ENCODE measurements around the gene YPEL5. TPM values are rescaled to one million over a fixed set of nuclear protein-coding genes. Genes with fewer than 3 reads are reported as not detected.

The YPEL5 gene
- total RNA-seq, 2 experiments from 2014 or later, result 38.9 to 52.1 TPM

GRCh38 chr2:30134582-30134981 lies 12.2 kb upstream of the YPEL5 start:
- POLR2A ChIA-PET, result interaction anchor here (0.7 to 5.3 kb wide), 3 partner anchors 10 to 21 kb away, joined by 3 to 33 read pairs (median 6); no protein-coding TSS in a partner anchor
- Histone ChIP-seq H3K4me2 (ENCODE audit: low read length) (no peak overlapping the region), H3K4me1 (ENCODE audit: insufficient read depth, low read length, poor library complexity, severe bottlenecking) (peaks cover 21% of the 10 kb centered on the region), H3K36me3 (ENCODE audit: insufficient read depth, low read length) (no peaks in the 10 kb centered on the region), H3K4me3 (ENCODE audit: low read depth, low read length, poor library complexity, severe bottlenecking) (no peak overlapping the region), H3K27ac (ENCODE audit: low read depth, low read length, poor library complexity, severe bottlenecking) (no peak overlapping the region), H3K9me3 (ENCODE audit: low read length) (no peaks in the 10 kb centered on the region), H3K79me2 (ENCODE audit: insufficient read depth, low read depth, low read length) (no peaks in the 10 kb centered on the region), H3K9me2 (ENCODE audit: insufficient read depth, low read length) (no peaks in the 10 kb centered on the region), H2AFZ (ENCODE audit: low read length) (no peak overlapping the region), H4K20me1 (ENCODE audit: insufficient read depth, low read length) (no peaks in the 10 kb centered on the region)
- no peak for DNase-seq (ENCODE audit: low spot score)
- intact Hi-C loops (cut with micrococcal nuclease; ENCODE audit: unreplicated experiment), result no loop called here
- no TSS peak for BruUV-seq (replicated peaks)
- no peak for TF ChIP-seq CTCF (conservative IDR thresholded peaks at IDR 0.05; ENCODE audit: low read length)
- no peak for TF ChIP-seq EZH2phosphoT487 (IDR thresholded peaks at IDR 0.05; ENCODE audit: borderline replicate concordance, low read depth, low read length)
- CTCF ChIA-PET (ENCODE audit: unreplicated experiment), result no interaction called here

DNA sequence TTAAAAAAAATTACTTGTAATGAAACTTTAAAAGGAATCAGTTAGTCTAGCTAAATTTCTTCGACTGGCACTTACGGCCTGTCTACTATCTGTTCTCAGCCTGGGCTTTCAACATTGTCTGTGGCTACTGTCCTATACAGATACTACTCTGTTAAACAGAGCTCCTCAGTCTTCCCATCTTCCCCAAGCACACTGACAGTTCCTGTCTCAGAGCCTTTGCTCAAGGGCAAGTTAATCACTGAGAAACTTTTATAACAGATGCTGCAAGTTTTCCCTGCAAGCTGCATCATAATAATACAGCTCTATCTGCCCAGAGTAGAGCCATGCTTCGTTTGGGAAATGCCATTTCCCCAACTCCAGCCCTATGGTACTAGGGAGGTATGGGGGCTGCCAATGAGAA lies 11.3 kb upstream of the YPEL5 start:
- H3K9me3 ChIP-seq (ENCODE audit: low read length), result no peaks in the 10 kb centered on the region
- no peaks in the 10 kb centered on the region for H3K79me2 ChIP-seq (ENCODE audit: insufficient read depth, low read depth, low read length)
- CTCF ChIA-PET (ENCODE audit: unreplicated experiment), result interaction anchor here (0.7 kb wide), 1 partner anchor 516 kb away, joined by 3 read pairs; no protein-coding TSS in a partner anchor
- POLR2A ChIA-PET, result interaction anchor here (1.0 to 5.3 kb wide), 3 partner anchors 11 to 15 kb away, joined by 6 to 33 read pairs (median 8); partner anchors contain the start of gene YPEL5
- no peak overlapping the region for H3K4me2 ChIP-seq (ENCODE audit: low read length)
- H4K20me1 ChIP-seq (ENCODE audit: insufficient read depth, low read length), result no peaks in the 10 kb centered on the region
- H3K36me3 ChIP-seq (ENCODE audit: insufficient read depth, low read length), result no peaks in the 10 kb centered on the region
- H3K9me2 ChIP-seq (ENCODE audit: insufficient read depth, low read length), result no peaks in the 10 kb centered on the region
- H3K4me3 ChIP-seq (ENCODE audit: low read depth, low read length, poor library complexity, severe bottlenecking), result no peak overlapping the region
- H3K4me1 ChIP-seq (ENCODE audit: insufficient read depth, low read length, poor library complexity, severe bottlenecking), result peaks cover 30% of the 10 kb centered on the region
- TF ChIP-seq CTCF (conservative IDR thresholded peaks at IDR 0.05; ENCODE audit: low read length) (no peak), EZH2phosphoT487 (IDR thresholded peaks at IDR 0.05; ENCODE audit: borderline replicate concordance, low read depth, low read length) (no peak)
- H3K27ac ChIP-seq (ENCODE audit: low read depth, low read length, poor library complexity, severe bottlenecking), result no peak overlapping the region
- BruUV-seq (replicated peaks), result no TSS peak
- H2AFZ ChIP-seq (ENCODE audit: low read length), result no peak overlapping the region
- no peak for DNase-seq (ENCODE audit: low spot score)
- intact Hi-C loops (cut with micrococcal nuclease; ENCODE audit: unreplicated experiment), result no loop called here

DNA sequence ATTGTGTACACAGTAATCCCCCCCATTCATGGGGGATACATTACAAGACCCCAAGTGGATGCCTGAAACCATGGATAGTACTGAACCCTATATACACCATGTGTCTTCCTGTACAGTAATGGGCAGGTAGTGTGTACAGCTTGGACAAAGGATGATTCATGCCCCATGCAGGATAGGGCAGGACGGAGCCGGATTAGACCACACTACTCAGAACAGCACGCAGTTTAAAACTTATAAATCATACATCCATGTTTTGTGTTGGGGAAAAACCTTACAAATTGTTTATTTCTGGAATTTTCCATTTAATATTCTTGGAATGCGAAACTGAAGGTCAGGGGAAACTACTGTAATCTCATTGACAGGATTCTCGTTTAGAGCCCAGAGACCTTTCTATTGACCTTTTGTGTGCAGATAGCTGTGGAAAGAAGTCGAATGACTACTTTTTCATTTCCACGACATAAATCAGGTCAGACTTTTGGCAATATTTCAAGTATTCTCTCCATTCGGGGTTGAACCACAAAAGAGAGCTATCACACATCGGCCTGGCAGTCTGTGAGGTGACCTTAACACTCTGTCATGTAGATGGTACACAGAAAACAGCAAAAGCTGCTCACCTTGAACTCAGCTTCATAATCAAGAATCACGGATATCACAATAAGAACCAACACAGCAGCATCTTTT lies 9.9 kb upstream of the YPEL5 start:
- intact Hi-C loops (cut with micrococcal nuclease; ENCODE audit: unreplicated experiment), result no loop called here
- ChIA-PET POLR2A (interaction anchor here (1.2 to 5.3 kb wide), 2 partner anchors 10 to 13 kb away, joined by 5 to 33 read pairs; partner anchors contain the start of gene YPEL5), CTCF (ENCODE audit: unreplicated experiment) (no interaction called here)
- TF ChIP-seq CTCF (conservative IDR thresholded peaks at IDR 0.05; ENCODE audit: low read length) (no peak), EZH2phosphoT487 (IDR thresholded peaks at IDR 0.05; ENCODE audit: borderline replicate concordance, low read depth, low read length) (no peak)
- Histone ChIP-seq H3K4me1 (ENCODE audit: insufficient read depth, low read length, poor library complexity, severe bottlenecking) (peaks cover 31% of the 10 kb centered on the region), H3K4me2 (ENCODE audit: low read length) (no peak overlapping the region), H3K9me3 (ENCODE audit: low read length) (no peaks in the 10 kb centered on the region), H2AFZ (ENCODE audit: low read length) (no peak overlapping the region), H3K9me2 (ENCODE audit: insufficient read depth, low read length) (no peaks in the 10 kb centered on the region), H3K79me2 (ENCODE audit: insufficient read depth, low read depth, low read length) (no peaks in the 10 kb centered on the region), H3K4me3 (ENCODE audit: low read depth, low read length, poor library complexity, severe bottlenecking) (no peak overlapping the region), H3K36me3 (ENCODE audit: insufficient read depth, low read length) (no peaks in the 10 kb centered on the region), H4K20me1 (ENCODE audit: insufficient read depth, low read length) (no peaks in the 10 kb centered on the region), H3K27ac (ENCODE audit: low read depth, low read length, poor library complexity, severe bottlenecking) (no peak overlapping the region)
- no TSS peak for BruUV-seq (replicated peaks)
- no peak for DNase-seq (ENCODE audit: low spot score)

All from OCI-LY7 (cell line).